Measurements from ENCODE around the gene IRF9.

Gene IRF9

DNA sequence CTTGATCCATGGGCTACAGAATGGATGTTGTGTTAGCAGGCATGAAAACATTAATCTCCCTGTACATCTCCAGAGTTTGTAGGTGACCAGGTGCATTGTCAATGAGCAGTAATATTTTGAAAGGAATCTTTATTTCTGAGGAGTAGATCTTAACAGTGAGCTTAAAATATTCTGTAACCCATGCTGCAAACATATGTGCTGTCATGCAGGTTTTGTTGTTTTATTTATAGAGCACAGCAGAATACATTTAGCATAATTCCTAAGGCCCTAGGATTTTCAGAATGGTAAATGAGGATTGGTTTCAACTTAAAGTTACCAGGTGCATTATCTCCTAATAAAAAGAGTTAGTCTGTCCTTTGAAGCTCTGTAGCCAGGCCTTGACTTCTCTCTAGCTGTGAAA, 34.1 kb upstream of the IRF9 start:
- TF ChIP-seq, protein P1, sequence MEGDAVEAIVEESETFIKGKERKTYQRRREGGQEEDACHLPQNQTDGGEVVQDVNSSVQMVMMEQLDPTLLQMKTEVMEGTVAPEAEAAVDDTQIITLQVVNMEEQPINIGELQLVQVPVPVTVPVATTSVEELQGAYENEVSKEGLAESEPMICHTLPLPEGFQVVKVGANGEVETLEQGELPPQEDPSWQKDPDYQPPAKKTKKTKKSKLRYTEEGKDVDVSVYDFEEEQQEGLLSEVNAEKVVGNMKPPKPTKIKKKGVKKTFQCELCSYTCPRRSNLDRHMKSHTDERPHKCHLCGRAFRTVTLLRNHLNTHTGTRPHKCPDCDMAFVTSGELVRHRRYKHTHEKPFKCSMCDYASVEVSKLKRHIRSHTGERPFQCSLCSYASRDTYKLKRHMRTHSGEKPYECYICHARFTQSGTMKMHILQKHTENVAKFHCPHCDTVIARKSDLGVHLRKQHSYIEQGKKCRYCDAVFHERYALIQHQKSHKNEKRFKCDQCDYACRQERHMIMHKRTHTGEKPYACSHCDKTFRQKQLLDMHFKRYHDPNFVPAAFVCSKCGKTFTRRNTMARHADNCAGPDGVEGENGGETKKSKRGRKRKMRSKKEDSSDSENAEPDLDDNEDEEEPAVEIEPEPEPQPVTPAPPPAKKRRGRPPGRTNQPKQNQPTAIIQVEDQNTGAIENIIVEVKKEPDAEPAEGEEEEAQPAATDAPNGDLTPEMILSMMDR (IDR thresholded peaks at IDR 0.05; ENCODE audit: low read depth, low read length) = no peak
- no peak for DNase-seq (ENCODE audit: extremely low read depth, low read depth)

DNA sequence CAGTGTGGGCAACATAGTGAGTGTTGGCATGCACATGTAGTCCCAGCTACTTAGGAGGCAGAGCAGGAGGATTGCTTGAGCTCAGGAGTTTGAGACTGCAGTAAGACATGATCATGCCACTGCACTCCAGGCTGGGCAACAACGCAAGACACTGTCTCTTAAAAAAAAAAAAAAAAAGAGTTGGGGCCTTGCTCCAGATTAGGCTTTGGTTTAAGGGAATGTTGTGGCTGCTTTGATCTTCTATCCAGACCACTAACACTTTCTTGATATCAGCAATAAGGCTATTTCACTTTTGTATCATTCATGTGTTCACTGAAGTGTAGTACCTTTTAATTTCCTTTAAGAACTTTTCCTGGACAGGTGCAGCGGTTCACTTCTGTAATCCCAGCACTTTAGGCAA, 33.4 kb upstream of the IRF9 start:
- TF ChIP-seq, protein P1 (IDR thresholded peaks at IDR 0.05; ENCODE audit: low read depth, low read length) = no peak
- no peak for DNase-seq (ENCODE audit: extremely low read depth, low read depth)

DNA sequence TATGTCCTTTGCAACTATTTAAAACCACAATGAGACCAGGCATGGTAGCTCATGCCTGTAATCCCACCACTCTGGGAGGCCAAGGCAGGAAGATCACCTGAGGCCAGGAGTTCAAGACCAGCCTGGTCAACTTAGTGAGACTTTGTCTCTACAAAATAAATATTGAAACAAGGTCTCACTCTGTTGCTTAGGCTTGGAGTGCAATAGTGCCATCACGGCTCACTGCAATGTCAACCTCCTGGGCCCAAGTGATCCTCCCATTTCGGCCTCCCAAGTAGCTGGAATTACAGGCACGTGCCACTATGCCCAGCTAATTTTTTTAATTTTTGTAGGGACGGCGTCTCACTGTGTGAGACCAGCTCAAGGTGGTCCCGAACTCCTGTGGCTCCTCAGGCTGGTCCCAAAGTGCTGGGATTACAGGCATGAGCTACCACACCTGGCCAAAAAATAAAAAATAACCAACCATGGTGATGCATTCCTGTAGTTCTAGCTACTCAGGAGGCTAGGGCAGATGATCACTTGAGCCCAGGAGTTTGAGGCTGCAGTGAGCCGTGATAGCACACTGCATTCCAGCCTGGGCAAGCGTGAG, 31.6 kb upstream of the IRF9 start:
- TF ChIP-seq, protein P1 (IDR thresholded peaks at IDR 0.05; ENCODE audit: low read depth, low read length) = no peak
- DNase-seq (ENCODE audit: extremely low read depth, low read depth) = no peak

DNA sequence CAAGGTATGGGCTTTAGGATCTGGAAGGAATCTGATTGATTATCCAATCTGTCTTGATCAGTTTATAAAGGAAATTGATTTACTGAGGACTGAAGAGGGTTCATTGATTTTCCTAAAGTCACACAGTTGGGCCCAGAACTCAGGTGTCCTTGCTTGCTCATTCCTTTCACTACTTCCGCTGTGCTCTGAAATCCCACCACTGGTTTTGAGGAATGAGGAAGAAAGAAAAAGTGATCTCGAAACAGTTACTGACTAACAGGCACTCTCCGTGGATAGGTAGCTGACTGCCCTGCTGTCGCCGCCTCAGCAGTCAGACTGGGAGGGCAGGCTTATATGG, 30.7 kb upstream of the IRF9 start, which contains the start of gene FITM1:
Gene FITM1 (plus strand): TSS at position 280 of the 337 bp plus-strand sequence. CDS start 905 bp downstream, outside the sequence.
- TF ChIP-seq, protein P1 (IDR thresholded peaks at IDR 0.05; ENCODE audit: low read depth, low read length) = no peak
- DNase-seq (ENCODE audit: extremely low read depth, low read depth) = no peak

DNA sequence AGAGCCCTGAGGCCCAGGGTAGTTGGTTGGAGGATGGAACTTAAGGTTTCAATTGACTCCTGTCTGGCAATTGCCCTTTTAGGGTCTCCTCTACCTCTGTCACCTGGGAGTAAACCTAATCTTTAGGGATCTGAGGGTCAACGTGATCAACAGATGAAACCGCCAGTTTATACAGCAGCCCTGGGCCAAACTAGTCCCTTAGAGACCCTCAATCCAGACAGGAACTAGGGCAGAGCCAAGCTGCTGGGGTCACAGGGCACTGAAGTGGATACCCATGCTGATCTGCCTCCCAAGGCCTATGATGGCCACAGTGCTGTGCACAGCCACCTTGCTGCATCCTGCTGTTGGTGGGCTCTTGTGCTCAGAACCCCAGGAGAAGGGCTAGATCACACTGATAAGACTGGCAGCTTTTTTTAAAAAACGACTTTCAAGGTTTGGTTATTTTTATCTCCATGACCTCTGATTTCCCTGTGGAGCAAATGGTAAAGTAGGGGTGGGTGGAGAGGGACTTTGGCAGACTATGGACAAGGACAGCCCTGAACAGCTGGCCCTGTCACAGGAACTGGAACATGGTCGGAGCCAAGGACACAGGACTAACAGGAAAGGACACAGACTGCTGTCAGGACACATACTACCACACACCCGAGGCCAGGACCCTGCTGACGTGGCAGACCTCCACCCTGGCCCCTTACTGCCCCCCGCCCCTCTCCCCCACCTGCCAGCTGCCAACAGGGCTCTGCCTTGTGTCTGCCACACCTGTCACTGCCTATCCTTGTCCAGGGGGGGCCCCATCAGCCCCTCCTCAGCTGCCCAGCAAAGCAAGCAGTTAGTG, 30.1 kb upstream of the IRF9 start:
- TF ChIP-seq, protein P1 (IDR thresholded peaks at IDR 0.05; ENCODE audit: low read depth, low read length) = no peak
- no peak for DNase-seq (ENCODE audit: extremely low read depth, low read depth)

DNA sequence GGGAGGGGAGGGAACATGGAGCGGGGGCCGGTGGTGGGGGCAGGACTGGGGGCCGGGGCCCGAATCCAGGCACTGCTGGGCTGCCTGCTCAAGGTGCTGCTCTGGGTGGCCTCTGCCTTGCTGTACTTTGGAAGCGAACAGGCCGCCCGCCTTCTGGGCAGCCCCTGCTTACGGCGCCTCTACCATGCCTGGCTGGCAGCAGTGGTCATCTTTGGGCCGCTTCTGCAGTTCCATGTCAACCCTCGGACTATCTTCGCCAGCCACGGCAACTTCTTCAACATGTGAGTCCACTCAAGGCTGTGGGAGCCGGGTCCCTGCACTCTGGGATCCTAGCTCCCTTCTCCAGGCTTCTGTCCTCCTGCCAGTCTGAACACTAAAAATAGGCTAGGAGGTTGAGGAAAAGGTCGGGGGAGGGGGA, 29.5 kb upstream of the IRF9 start:
- DNase-seq (ENCODE audit: extremely low read depth, low read depth) = no peak
- TF ChIP-seq, protein P1 (IDR thresholded peaks at IDR 0.05; ENCODE audit: low read depth, low read length) = no peak

DNA sequence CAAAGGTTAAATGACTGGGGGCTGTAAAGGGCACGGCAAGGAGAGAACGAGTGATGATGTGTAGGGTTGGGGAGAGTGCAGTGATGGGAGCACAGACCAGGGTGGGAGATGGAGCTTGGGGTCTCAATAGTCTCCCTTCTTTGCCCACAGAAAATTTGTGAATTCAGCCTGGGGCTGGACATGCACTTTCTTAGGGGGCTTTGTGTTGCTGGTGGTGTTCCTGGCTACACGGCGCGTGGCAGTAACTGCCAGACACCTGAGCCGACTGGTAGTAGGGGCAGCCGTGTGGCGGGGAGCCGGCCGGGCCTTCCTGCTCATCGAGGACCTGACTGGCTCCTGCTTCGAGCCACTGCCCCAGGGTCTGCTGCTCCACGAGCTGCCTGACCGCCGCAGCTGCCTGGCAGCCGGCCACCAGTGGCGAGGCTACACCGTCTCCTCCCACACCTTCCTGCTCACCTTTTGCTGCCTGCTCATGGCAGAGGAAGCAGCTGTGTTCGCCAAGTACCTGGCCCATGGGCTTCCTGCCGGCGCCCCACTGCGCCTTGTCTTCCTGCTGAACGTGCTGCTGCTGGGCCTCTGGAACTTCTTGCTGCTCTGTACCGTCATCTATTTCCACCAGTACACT, 28.9 kb upstream of the IRF9 start:
- TF ChIP-seq, protein P1 (IDR thresholded peaks at IDR 0.05; ENCODE audit: low read depth, low read length) = no peak
- no peak for DNase-seq (ENCODE audit: extremely low read depth, low read depth)

Measured in AG09319 (cell line).